ENCODE results near the gene CDH13. TPM values are rescaled to one million over a fixed set of nuclear protein-coding genes. Genes with fewer than 3 reads are reported as not detected.

CDH13 gene
- polyA plus RNA-seq, 2 of the 4 experiments (the other 2 are of a cell fraction), result not detected

DNA sequence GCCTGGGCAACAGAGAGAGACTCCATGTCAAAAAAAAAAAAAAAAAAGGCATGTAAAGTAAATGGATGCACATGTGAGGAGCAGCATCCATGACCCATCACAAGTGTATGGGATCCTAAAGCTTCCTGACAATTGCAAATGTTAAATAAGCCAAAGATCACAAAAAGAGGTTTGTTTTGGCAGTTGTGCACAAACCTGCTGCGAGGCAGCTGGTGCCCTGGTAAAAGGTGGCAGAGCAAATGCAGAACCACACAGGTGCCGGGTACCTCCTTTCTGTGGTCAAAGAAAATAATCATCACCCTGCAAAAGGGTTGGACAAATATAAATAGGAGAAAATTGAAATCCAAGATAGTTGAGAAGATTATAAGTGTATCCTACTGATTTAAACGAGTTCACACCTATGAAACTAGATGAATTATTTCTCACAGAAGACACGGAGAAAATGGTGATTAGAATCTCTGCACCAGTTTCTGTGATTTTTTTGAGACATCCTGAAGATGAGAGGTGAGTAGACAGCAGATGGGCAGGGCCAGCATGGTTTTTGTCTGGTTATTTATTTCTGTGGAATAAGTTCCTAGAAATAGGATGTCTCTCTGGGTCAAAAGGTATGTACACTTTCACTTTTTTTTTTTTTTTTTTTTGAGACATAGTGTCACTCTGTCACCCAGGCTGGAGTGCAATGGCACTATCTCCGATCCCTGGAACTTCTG is 291.3 kb downstream of the CDH13 start:
- DNase-seq (ENCODE audit: low read depth in 1 of 2, low spot score in 1 of 2) (no peak), FAIRE-seq (no peak), ATAC-seq (no peak)
- no peak overlapping the region for H3K4me3 ChIP-seq
- 10% methylated on average over 5 of the region's 5 CpGs for WGBS (ENCODE audit: missing lambda C conversion rate)
- no peak overlapping the region for H3K4me2 ChIP-seq
- no peak for TF ChIP-seq HOXB5 (CRISPR knock-in tag; IDR thresholded peaks at IDR 0.05)
- TF ChIP-seq RARB (CRISPR knock-in tag; IDR thresholded peaks at IDR 0.05), result no peak
- no peak for TF ChIP-seq SREBF2 (IDR thresholded peaks at IDR 0.05)
- TF ChIP-seq POLR2AphosphoS2 (conservative IDR thresholded peaks at IDR 0.05; ENCODE audit: low read length), result no peak
- TF ChIP-seq, protein P1, sequence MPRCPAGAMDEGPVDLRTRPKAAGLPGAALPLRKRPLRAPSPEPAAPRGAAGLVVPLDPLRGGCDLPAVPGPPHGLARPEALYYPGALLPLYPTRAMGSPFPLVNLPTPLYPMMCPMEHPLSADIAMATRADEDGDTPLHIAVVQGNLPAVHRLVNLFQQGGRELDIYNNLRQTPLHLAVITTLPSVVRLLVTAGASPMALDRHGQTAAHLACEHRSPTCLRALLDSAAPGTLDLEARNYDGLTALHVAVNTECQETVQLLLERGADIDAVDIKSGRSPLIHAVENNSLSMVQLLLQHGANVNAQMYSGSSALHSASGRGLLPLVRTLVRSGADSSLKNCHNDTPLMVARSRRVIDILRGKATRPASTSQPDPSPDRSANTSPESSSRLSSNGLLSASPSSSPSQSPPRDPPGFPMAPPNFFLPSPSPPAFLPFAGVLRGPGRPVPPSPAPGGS (IDR thresholded peaks at IDR 0.05), result no peak
- no peak for TF ChIP-seq JUN (IDR thresholded peaks at IDR 0.05)
- TF ChIP-seq, protein P2, sequence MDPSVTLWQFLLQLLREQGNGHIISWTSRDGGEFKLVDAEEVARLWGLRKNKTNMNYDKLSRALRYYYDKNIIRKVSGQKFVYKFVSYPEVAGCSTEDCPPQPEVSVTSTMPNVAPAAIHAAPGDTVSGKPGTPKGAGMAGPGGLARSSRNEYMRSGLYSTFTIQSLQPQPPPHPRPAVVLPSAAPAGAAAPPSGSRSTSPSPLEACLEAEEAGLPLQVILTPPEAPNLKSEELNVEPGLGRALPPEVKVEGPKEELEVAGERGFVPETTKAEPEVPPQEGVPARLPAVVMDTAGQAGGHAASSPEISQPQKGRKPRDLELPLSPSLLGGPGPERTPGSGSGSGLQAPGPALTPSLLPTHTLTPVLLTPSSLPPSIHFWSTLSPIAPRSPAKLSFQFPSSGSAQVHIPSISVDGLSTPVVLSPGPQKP (IDR thresholded peaks at IDR 0.05; ENCODE audit: low read depth, low read length), result no peak
- TF ChIP-seq, protein P3, sequence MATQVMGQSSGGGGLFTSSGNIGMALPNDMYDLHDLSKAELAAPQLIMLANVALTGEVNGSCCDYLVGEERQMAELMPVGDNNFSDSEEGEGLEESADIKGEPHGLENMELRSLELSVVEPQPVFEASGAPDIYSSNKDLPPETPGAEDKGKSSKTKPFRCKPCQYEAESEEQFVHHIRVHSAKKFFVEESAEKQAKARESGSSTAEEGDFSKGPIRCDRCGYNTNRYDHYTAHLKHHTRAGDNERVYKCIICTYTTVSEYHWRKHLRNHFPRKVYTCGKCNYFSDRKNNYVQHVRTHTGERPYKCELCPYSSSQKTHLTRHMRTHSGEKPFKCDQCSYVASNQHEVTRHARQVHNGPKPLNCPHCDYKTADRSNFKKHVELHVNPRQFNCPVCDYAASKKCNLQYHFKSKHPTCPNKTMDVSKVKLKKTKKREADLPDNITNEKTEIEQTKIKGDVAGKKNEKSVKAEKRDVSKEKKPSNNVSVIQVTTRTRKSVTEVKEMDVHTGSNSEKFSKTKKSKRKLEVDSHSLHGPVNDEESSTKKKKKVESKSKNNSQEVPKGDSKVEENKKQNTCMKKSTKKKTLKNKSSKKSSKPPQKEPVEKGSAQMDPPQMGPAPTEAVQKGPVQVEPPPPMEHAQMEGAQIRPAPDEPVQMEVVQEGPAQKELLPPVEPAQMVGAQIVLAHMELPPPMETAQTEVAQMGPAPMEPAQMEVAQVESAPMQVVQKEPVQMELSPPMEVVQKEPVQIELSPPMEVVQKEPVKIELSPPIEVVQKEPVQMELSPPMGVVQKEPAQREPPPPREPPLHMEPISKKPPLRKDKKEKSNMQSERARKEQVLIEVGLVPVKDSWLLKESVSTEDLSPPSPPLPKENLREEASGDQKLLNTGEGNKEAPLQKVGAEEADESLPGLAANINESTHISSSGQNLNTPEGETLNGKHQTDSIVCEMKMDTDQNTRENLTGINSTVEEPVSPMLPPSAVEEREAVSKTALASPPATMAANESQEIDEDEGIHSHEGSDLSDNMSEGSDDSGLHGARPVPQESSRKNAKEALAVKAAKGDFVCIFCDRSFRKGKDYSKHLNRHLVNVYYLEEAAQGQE (IDR thresholded peaks at IDR 0.05), result no peak
- POLR2A ChIA-PET, result no interaction called here
- H3K27ac ChIP-seq, result no peak overlapping the region
- H3K4me1 ChIP-seq, result no peaks in the 10 kb centered on the region
- CTCF ChIA-PET, result no interaction called here
- H3K9me3 ChIP-seq, result no peaks in the 10 kb centered on the region

DNA sequence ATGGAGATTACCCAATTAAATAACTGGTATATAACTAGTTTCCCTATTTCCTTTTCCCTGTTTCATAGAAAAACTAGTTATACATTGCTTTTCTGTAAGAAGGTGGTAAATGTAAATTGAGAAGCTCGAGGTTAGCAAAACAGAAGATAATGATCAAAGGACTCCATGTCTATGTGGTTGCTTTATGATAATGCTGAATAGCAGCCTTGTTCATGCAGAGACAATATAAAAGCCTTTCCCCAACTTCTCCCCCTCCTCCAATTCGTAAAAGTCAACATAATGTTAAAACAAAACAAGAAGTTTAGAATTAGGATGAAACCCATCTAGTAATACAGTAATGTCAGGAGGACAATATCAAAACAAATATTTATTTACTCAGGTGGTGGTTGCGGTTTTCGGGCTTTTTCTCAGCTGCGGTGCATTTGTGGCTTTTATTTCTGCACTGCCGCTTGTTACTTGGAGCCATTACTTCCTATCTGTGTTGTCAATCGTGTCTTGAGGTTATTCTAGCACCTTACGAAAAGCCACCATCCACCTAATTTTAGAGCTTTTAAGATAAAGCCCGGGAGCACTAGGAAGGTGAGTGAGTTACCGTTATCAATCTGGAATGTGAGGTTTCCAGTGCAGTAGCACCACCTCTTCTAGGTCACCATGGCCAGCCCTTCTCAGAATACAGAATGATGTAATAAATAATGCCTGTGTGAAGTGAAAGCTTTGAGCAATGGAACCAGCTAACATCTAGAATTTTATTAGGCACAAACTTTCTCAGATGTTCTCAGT is 297.5 kb downstream of the CDH13 start:
- TF ChIP-seq FOXS1 (CRISPR knock-in tag; IDR thresholded peaks at IDR 0.05) (no peak), NPAS2 (CRISPR knock-in tag; IDR thresholded peaks at IDR 0.05; ENCODE audit: borderline replicate concordance) (no peak), PHF8 (IDR thresholded peaks at IDR 0.05; ENCODE audit: borderline replicate concordance, low read depth) (no peak), MYC (IDR thresholded peaks at IDR 0.05; ENCODE audit: borderline replicate concordance, low read length) (no peak), NFE2L2 (conservative IDR thresholded peaks at IDR 0.05; ENCODE audit: low read length) (no peak)
- TF ChIP-seq, protein P4, sequence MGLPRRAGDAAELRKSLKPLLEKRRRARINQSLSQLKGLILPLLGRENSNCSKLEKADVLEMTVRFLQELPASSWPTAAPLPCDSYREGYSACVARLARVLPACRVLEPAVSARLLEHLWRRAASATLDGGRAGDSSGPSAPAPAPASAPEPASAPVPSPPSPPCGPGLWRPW (IDR thresholded peaks at IDR 0.05), result no peak
- TF ChIP-seq, protein P5, sequence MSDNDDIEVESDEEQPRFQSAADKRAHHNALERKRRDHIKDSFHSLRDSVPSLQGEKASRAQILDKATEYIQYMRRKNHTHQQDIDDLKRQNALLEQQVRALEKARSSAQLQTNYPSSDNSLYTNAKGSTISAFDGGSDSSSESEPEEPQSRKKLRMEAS (IDR thresholded peaks at IDR 0.05), result no peak
- H3K27ac ChIP-seq, result no peak overlapping the region
- H3K9me3 ChIP-seq, result no peaks in the 10 kb centered on the region; the same call in 2 of the 3 replicates
- CTCF ChIA-PET, result no interaction called here
- FAIRE-seq (no peak), ATAC-seq (no peak), DNase-seq (ENCODE audit: low read depth in 1 of 2, low spot score in 1 of 2) (no peak)
- H3K4me2 ChIP-seq, result no peak overlapping the region
- no peak overlapping the region for H3K4me3 ChIP-seq
- no peaks in the 10 kb centered on the region for H3K4me1 ChIP-seq
- POLR2A ChIA-PET, result no interaction called here
- 0% methylated on average over 10 of the region's 10 CpGs for WGBS (ENCODE audit: missing lambda C conversion rate)
